ENCODE measurements around the gene SLC25A30. TPM values are rescaled to one million over a fixed set of nuclear protein-coding genes. Genes with fewer than 3 reads are reported as not detected.

The SLC25A30 gene
- total RNA-seq, 1 donor from 2014 or later, result 21.9 TPM

DNA sequence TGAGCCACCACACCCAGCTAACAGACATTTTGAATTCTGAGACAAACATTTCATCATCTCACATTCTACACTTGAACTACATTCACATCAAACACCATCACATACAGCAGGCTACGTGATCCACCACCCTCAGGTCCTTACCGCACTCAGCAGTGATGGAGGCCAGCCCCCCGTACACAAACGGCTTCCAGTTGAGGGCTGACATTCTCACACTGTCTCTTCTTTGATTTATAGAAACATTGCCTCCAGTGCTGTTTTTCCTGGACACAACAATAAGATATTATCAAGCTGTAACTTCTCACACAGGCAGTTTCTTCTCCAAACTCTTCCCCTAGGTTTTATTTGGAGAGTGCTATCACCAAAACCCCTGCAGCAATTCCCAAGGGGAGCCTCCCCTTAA, 7.0 kb downstream of the SLC25A30 start:
- Mint-ChIP-seq H3K27me3 (ENCODE audit: unreplicated experiment) (no peaks in the 10 kb centered on the region), H3K27ac (ENCODE audit: unreplicated experiment) (peak overlapping the region; percentile 13), H3K9me3 (ENCODE audit: unreplicated experiment) (no peaks in the 10 kb centered on the region), H3K36me3 (ENCODE audit: low read depth, unreplicated experiment) (peaks cover 13% of the 10 kb centered on the region), H3K4me1 (ENCODE audit: unreplicated experiment) (peaks cover 14% of the 10 kb centered on the region), H3K4me3 (ENCODE audit: unreplicated experiment) (no peak overlapping the region)
- TF ChIP-seq, protein P1, sequence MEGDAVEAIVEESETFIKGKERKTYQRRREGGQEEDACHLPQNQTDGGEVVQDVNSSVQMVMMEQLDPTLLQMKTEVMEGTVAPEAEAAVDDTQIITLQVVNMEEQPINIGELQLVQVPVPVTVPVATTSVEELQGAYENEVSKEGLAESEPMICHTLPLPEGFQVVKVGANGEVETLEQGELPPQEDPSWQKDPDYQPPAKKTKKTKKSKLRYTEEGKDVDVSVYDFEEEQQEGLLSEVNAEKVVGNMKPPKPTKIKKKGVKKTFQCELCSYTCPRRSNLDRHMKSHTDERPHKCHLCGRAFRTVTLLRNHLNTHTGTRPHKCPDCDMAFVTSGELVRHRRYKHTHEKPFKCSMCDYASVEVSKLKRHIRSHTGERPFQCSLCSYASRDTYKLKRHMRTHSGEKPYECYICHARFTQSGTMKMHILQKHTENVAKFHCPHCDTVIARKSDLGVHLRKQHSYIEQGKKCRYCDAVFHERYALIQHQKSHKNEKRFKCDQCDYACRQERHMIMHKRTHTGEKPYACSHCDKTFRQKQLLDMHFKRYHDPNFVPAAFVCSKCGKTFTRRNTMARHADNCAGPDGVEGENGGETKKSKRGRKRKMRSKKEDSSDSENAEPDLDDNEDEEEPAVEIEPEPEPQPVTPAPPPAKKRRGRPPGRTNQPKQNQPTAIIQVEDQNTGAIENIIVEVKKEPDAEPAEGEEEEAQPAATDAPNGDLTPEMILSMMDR (IDR thresholded peaks at IDR 0.05; ENCODE audit: unreplicated experiment), result no peak
- no peak for DNase-seq (ENCODE audit: low spot score)

DNA sequence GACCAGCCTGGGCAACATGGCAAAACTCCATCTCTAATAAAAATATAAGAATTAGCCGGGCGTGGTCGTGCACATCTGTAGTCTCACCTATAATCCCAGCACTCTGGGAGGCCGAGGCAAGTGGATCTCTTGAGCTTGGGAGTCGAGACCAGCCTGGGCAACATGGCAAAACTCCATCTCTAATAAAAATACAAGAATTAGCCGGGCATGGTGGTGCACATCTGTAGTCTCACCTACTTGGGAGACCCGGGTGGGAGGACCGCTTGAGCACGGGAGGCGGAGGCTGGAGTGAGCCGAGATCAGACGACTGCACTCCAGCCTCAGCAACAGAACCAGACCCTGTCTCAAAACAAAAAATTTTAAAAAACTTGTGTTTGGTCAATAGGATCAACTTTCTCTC, 7.7 kb downstream of the SLC25A30 start:
- Mint-ChIP-seq H3K36me3 (ENCODE audit: low read depth, unreplicated experiment) (peaks cover 17% of the 10 kb centered on the region), H3K27me3 (ENCODE audit: unreplicated experiment) (no peaks in the 10 kb centered on the region), H3K9me3 (ENCODE audit: unreplicated experiment) (no peaks in the 10 kb centered on the region), H3K4me1 (ENCODE audit: unreplicated experiment) (peaks cover 14% of the 10 kb centered on the region), H3K4me3 (ENCODE audit: unreplicated experiment) (no peak overlapping the region), H3K27ac (ENCODE audit: unreplicated experiment) (no peak overlapping the region)
- TF ChIP-seq, protein P1 (IDR thresholded peaks at IDR 0.05; ENCODE audit: unreplicated experiment), result no peak
- no peak for DNase-seq (ENCODE audit: low spot score)

DNA sequence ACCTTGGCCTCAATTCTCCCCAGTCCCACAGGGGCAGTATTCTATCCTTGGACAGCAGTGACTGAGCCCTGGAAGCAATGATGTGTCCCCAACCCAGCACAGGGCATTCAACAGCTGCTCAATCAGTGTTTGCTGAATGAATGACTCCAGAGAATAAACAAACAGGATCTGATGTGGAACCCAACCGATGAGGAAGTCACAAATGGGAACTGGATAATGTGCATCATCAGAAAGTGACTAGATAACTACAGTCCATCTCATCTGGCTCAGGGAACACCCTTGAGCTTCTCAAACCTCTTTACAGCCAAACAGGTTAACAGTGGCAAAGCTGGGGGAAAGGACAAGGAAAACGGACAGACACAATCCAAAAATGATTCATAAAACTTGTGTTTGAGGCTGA, 8.2 kb downstream of the SLC25A30 start:
- peaks cover 13% of the 10 kb centered on the region for H3K4me1 Mint-ChIP-seq (ENCODE audit: unreplicated experiment)
- TF ChIP-seq, protein P1 (IDR thresholded peaks at IDR 0.05; ENCODE audit: unreplicated experiment), result no peak
- no peaks in the 10 kb centered on the region for H3K9me3 Mint-ChIP-seq (ENCODE audit: unreplicated experiment)
- H3K4me3 Mint-ChIP-seq (ENCODE audit: unreplicated experiment), result peak overlapping the region; percentile 25
- peaks cover 22% of the 10 kb centered on the region for H3K36me3 Mint-ChIP-seq (ENCODE audit: low read depth, unreplicated experiment)
- H3K27ac Mint-ChIP-seq (ENCODE audit: unreplicated experiment), result no peak overlapping the region
- DNase-seq (ENCODE audit: low spot score), result no peak
- no peaks in the 10 kb centered on the region for H3K27me3 Mint-ChIP-seq (ENCODE audit: unreplicated experiment)

GRCh38 chr13:45406421-45406820, 11.8 kb downstream of the SLC25A30 start:
- Mint-ChIP-seq H3K27me3 (ENCODE audit: unreplicated experiment) (no peaks in the 10 kb centered on the region), H3K27ac (ENCODE audit: unreplicated experiment) (no peak overlapping the region), H3K9me3 (ENCODE audit: unreplicated experiment) (no peaks in the 10 kb centered on the region), H3K4me1 (ENCODE audit: unreplicated experiment) (peaks cover 4% of the 10 kb centered on the region), H3K36me3 (ENCODE audit: low read depth, unreplicated experiment) (peaks cover 42% of the 10 kb centered on the region), H3K4me3 (ENCODE audit: unreplicated experiment) (no peak overlapping the region)
- TF ChIP-seq, protein P1 (IDR thresholded peaks at IDR 0.05; ENCODE audit: unreplicated experiment), result no peak
- DNase-seq (ENCODE audit: low spot score), result no peak

DNA sequence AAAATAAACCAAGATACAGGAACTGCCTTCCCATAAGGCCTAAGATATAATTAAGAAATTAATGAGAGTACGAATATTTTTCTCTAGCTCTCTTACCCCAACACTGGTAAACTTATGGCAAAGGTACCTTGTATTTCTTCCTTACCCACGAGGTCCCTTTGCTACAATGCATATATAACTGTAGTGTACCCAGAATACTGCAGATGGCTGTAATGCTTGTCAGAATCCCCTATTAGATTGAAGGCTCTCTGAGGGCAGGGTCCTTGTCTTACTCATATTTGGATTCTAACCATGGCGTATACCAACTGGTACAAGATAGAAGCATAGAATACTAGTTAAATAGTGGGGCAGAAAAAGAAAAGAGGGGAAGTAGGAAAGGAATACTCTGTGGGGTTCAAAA, 15.1 kb downstream of the SLC25A30 start:
- DNase-seq (ENCODE audit: low spot score), result no peak
- H3K27ac Mint-ChIP-seq (ENCODE audit: unreplicated experiment), result no peak overlapping the region
- H3K4me3 Mint-ChIP-seq (ENCODE audit: unreplicated experiment), result no peak overlapping the region
- peaks cover 8% of the 10 kb centered on the region for H3K4me1 Mint-ChIP-seq (ENCODE audit: unreplicated experiment)
- H3K27me3 Mint-ChIP-seq (ENCODE audit: unreplicated experiment), result no peaks in the 10 kb centered on the region
- TF ChIP-seq, protein P1 (IDR thresholded peaks at IDR 0.05; ENCODE audit: unreplicated experiment), result no peak
- no peaks in the 10 kb centered on the region for H3K9me3 Mint-ChIP-seq (ENCODE audit: unreplicated experiment)
- peaks cover 58% of the 10 kb centered on the region for H3K36me3 Mint-ChIP-seq (ENCODE audit: low read depth, unreplicated experiment)

Data from endothelial cell (in vitro differentiated cells).